Measurements from ENCODE around the gene CLIP2.
A peak's percentile ranks its signal among the peaks of the same experiment; 100 is the strongest.
"Not testable (repeated sequence)": the region's sequence is repeated elsewhere in the genome, so short reads cannot be mapped to it uniquely, and the experiment has no call there.

Gene CLIP2

GRCh38 chr7:74404388-74404700, 115.1 kb downstream of the CLIP2 start:
- DNase-seq (ENCODE audit: insufficient read length, low spot score) (no peak), FAIRE-seq (no peak)
- TF ChIP-seq CTCF (IDR thresholded peaks at IDR 0.05; ENCODE audit: insufficient read depth, missing control alignments): no peak

- TF ChIP-seq CTCF (IDR thresholded peaks at IDR 0.05; ENCODE audit: insufficient read depth, missing control alignments): no peak
- DNase-seq (ENCODE audit: insufficient read length, low spot score): no peak
- FAIRE-seq: no peak
These were observed 115.5 kb downstream of the CLIP2 start for GRCh38 chr7:74404741-74405140.

- DNase-seq (ENCODE audit: insufficient read length, low spot score) (peak; percentile 72), FAIRE-seq (no peak)
- TF ChIP-seq CTCF (IDR thresholded peaks at IDR 0.05; ENCODE audit: insufficient read depth, missing control alignments): peak; percentile 62
These were observed 116.1 kb downstream of the CLIP2 start for GRCh38 chr7:74405191-74405898.

GRCh38 chr7:74405899-74406512, 116.8 kb downstream of the CLIP2 start:
- TF ChIP-seq CTCF (IDR thresholded peaks at IDR 0.05; ENCODE audit: insufficient read depth, missing control alignments): no peak
- FAIRE-seq (no peak), DNase-seq (ENCODE audit: insufficient read length, low spot score) (no peak)

- no peak for DNase-seq (ENCODE audit: insufficient read length, low spot score)
- no peak for TF ChIP-seq CTCF (IDR thresholded peaks at IDR 0.05; ENCODE audit: insufficient read depth, missing control alignments)
- FAIRE-seq: no peak
These were observed 118.8 kb downstream of the CLIP2 start for GRCh38 chr7:74407958-74408357.

GRCh38 chr7:74409571-74409970, 120.4 kb downstream of the CLIP2 start:
- DNase-seq (ENCODE audit: insufficient read length, low spot score): no peak
- no peak for TF ChIP-seq CTCF (IDR thresholded peaks at IDR 0.05; ENCODE audit: insufficient read depth, missing control alignments)
- no peak for FAIRE-seq

- no peak for TF ChIP-seq CTCF (IDR thresholded peaks at IDR 0.05; ENCODE audit: insufficient read depth, missing control alignments)
- DNase-seq (ENCODE audit: insufficient read length, low spot score) (no peak), FAIRE-seq (no peak)
These were observed 121.6 kb downstream of the CLIP2 start for GRCh38 chr7:74410772-74411171.

- DNase-seq (ENCODE audit: insufficient read length, low spot score); FAIRE-seq: not testable (repeated sequence)
These were observed 122.4 kb downstream of the CLIP2 start for GRCh38 chr7:74411571-74411970.

Measured in D721Med (cell line).